Femur (tissue), 1 donor: Measurements from ENCODE around the gene BMX.

ENCODE experiments used
- DNase-seq: peaks from one replicate; pipeline ENCODE4 v3.0.0-alpha.2; 2017

BMX gene

DNA sequence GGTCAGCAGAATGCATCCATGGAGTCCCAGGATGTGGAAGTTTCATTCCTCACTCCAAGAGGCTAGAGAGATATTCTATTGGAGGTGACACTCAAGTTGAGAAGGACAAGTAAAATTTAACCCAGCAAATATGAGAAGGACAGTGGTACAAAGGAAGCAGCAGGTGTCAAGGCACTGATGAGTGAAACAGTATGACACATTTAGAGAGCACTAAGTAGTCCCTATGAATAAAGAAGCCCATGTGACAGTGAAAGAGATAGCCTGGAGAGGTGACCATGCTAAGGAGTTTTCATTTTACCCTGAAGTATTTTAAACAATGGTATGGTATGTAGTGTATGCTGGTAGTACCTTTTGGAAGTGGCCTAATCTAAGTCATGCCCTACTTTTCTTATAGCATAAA lies 9.2 kb downstream of the BMX start:
- no peak for DNase-seq

DNA sequence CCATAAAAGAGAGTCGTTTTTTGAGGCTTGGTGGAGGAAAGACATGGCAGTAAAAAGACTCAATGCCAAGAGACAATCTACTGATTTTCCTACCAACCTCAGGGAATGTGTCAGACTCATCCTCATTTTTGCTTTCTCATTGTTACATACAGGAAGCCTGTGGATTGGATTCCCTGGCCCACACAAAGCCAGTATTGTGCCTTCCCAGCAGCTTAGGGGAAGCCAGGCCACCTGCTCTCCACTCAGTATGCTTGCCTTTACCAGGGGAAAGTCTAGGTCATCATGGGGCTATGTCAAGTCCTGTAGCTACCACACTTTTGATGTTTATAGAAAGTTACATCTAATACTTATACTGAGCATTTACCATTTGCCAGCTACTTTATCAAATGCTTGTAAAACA lies 11.0 kb downstream of the BMX start:
- DNase-seq, result no peak

DNA sequence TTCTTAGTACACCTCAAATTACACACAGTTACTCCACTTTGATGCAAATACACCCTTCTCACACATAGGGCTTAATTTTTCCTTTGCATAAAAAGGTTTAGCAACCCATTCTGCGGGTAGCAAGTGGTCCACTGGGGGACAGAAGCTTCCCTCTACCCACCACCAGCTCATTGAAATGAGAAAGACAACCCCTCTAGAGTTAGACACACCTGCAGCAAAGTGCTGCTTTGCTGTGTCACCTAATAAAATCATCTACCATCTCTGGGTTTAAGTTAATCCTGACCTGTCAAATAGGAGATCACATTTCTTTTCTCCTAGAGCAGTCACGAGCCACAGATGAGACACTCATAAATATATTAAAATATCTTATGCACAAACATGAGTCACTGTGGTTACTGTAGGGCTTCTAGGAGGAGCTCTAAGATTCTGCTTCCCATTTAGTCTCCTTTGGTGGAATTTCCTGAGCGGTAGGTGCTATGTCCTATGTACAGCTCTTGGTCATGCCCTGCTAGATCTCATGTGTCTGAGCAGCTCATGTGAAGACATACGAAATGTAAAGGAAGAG lies 11.9 kb downstream of the BMX start:
- DNase-seq, result no peak

DNA sequence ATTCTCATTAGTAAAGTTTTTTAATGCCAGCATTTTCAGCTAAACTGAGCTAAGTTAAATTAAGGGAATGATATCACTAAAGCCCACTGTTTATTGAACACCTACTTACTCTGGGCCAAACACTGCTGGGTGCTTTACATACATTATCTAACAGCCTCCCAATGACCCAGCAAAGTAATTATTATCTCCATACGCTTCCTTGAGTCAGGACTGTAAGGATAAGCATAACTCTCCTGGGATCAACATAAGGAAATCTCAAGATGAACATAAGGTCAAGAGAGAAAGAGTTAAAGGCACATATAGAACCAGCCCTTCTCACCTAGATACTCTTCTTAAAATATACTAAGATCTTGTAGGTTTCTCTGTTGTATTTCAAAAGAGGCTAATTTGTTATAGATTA lies 13.7 kb downstream of the BMX start:
- no peak for DNase-seq

DNA sequence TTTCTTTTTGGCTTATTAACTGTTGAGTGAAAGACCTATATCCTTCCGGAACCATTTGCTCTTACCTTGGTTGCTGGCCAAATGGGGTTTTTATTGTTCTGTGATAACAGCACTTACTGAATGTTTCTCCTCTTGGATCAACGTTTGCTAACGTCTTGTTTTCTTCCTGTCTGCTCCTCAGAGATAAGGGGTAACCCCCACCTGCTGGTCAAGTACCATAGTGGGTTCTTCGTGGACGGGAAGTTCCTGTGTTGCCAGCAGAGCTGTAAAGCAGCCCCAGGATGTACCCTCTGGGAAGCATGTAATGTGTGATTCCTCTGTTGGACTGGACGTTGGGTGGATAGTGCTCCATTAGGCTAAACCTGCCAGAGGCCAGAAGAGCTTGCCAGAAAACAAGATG lies 15.3 kb downstream of the BMX start:
- DNase-seq, result no peak

DNA sequence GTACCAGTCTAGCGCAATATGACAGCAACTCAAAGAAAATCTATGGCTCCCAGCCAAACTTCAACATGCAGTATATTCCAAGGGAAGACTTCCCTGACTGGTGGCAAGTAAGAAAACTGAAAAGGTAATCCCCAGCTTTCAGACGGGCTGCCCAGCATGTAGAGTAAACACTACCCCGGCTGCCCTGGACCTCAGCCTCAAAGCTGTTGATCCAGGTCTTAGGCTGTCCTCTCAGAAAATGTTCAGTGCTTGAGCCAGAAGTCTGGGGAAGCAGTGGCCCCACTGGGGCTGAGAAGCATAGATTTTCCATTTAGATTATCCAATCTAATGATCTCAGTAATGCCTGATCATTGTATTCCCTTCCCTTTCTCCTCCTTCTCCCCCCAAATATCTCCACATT lies 21.9 kb downstream of the BMX start:
- no peak for DNase-seq

DNA sequence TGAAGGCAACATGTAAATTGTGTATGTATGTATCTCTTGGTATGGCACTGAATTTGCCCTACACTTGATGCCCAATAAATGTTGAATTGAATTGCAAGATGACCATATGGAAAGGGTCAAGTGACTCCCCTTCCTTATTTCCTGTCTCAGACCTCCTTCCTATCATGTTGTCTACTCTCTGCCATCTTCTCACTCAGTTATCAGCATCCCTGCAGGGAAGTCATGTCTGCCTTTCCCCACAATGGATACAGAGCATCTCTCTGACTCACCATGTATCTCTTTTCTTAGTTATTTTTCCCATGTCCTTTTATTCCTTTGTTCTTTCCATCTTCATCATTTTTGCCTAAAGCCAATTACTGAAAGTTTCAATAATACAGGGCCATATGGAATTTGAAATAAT lies 22.5 kb downstream of the BMX start:
- DNase-seq, result no peak

DNA sequence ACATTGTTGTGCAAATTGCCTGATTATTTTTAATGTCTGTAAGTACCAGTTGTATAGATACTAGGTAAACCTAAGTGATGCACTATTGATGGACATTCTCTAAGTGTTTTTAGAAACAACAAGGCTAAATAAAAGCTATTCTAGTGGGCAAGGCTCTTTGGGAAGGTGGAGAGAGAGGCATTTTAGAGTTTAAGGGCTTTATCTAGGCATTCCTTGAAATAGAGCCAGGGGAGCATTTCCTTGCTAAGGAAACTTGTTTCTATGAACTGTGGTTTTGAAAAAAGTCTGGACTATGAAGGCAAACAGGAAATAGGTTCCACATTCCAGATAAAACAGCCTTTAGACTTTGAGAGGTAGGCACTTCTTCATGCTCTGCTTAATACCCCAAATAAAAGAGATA lies 23.8 kb downstream of the BMX start:
- no peak for DNase-seq

DNA sequence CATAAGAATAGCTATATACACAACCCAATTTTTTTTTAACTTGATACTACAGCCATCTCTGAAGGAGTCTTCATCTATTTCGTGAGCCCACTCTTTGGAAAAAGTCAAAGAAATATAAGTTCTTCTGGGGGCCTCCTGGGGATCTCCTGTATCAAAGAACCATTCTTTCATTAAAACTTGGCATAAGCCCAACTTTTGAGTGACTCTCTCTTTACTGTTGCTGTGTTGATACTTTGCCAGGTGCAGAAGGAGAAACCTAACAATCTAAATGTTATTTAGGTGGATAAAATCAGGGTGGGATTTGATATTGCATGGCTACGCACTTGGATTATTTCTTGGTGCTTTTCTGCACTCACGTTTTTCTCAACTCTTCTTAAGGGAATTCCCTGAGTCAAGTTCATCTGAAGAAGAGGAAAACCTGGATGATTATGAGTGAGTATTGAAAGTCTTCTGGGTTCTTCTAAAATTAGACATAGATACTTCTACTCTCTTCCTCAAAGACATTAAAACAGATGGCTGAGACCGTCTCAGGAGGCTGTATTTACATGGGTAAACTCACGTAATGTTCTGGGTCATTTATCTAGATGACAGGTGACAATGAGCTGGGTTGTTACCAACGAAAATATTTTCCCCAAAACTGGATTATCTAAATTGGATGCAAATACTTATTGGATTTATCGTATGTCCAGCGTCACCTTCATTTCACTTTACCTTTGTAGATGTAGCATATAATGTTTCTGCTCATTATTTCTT lies 25.2 kb downstream of the BMX start:
- DNase-seq, result no peak

DNA sequence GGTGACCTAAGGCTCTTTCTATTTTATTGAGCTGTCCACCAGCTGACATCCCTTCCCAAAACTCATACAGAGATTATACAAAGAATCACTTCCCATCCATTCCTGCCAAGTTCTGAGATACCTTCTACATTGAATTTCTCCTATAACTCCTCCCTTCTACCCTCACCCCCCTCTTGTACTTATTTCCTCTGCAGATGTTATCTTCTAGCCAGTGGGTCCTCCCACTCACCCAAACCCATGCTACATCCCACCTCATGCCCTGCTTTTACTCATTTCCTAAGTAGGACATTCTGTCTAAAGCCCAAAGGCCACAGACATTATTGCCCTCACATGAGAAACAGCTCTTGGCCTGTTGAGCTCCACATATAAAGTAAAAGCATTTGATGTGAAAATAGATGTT lies 28.6 kb downstream of the BMX start:
- DNase-seq, result no peak

DNA sequence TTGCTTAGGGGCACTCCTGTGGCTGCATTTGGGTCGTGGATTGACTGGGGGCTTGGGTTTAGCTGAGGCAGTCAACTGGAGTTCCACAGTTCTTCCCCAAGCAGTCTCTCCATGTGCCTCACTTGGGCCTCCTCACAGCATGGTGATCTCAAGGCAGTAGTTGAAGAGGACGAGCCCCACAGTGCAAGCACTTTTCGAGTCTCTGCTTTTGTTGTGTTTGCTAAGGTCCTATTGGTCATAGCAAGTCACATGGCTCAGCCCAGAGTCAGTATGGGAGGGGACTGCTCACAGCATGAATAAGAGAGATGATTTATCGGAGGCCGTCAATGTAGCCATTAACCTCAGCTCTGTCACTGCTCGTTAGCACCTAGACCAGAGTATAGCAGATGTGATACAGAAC lies 29.7 kb downstream of the BMX start:
- DNase-seq, result no peak

DNA sequence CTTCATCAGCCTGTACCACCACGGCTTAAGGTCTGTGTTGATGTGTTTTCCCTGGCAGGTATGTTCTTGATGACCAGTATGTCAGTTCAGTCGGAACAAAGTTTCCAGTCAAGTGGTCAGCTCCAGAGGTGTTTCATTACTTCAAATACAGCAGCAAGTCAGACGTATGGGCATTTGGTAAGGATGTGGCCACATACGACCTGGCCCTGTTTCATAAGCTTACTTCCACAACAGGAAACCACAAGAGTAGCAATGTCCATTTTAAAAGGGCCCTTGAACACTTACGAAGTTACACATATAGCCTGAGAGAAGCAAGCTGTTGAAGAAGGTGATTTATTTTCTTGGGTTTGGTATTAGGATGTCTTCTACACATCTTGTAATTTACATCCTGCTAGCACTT lies 46.1 kb downstream of the BMX start:
- peak; percentile 19 for DNase-seq

DNA sequence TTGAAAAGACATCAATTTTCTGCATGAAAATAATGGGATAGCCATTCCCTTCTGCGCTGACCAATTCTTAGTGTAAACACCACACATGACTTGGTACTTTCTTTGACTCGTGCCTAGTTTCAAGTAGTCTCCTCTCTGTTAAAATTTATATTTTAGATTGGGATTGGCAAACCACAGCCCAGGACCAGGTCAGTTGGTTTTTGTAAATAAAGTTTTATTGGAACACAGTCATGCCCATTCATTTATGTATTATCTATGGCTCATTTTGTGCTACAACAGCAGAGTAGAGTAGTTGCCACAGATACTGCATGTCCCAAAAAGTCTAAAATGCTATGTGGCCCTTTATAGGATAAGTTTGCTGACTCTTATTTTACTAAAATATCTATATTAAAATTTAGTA lies 46.7 kb downstream of the BMX start:
- DNase-seq, result no peak

DNA sequence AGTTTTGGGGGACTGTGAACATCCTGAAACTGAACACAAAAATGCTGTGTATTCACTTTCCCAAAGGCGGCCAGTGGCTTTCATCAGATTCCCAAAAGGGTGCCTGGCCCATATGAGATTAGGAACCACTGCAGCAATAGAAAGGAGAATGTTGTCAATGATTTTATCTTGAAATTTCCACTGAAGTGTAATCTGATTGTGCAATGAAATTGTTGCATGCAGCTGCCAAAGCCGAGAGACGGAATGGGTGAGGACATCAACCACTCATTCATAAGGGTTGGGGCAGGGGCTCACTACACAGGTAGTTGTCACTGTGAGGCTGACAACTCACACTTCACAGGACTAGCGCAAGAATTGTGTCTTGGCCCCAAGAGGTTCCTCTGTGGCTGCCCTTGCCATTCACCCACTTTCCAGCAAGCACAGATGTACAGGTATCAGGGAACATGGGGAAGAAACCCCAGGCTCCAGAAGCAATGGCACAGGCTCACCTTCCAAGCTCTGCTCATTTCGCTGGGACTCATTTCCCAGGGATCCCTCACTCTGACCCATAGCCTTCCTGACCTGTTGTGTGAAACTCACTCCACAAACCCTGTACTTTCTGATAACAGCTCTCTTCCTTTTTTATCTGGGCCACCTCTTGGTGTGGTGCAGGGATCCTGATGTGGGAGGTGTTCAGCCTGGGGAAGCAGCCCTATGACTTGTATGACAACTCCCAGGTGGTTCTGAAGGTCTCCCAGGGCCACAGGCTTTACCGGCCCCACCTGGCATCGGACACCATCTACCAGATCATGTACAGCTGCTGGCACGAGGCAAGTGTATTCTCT lies 48.8 kb downstream of the BMX start:
- no peak for DNase-seq

DNA sequence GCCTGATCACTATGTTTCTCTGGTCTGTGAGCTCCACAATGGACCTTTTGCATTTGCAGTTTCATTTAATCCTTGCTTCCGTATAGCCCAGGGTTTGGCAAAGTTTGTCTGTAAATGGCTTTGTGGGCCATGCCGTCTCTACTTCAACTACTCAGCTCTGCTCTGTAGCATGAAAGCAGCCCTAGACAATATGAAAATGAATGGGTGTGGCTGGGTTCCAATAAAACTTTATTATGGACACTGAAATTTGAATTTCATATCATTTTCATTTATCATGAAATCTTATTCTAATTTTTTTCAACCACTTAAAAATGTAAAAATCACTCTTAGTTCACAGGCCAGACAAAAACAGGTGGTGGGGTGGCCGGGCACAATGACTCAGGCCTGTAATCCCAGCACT lies 58.6 kb downstream of the BMX start:
- DNase-seq, result no peak

DNA sequence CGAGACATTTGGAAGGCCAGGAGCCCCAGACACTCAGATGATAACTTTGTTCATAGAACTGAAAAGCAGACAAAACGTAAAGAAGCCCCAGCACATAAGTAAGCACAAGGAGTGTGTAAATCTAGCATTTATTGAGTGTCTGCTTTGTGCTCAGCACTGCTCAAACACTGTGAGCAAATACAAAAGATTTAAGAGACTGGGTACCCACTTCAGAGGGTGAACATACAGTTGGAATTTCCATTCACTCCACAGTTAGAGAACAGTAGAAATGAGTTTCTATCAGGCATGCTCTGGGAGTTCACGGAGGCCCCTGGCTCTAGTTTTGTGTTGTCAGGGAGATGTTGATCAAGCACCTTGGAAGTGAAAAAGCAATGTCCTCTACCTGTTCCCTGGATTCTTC lies 60.3 kb downstream of the BMX start:
- no peak for DNase-seq

DNA sequence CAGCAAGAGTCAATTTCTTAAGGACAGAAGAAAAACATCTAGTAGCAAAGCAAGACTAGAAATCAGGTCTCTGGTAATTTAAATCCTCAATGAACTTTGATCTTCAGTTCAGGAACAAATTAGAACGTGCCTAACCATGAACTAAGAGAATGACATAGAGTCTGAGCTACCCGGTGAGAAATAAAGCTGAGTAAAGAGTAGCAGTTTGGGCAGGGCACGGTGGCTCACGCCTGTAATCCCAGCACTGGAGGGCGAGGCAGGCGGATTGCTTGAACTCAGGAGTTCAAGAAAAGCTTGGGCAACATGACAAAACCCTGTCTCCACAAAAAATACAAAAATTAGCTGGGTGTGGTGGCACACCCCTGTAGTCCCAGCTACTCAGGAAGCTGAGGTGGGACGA lies 62.4 kb downstream of the BMX start:
- no peak for DNase-seq

DNA sequence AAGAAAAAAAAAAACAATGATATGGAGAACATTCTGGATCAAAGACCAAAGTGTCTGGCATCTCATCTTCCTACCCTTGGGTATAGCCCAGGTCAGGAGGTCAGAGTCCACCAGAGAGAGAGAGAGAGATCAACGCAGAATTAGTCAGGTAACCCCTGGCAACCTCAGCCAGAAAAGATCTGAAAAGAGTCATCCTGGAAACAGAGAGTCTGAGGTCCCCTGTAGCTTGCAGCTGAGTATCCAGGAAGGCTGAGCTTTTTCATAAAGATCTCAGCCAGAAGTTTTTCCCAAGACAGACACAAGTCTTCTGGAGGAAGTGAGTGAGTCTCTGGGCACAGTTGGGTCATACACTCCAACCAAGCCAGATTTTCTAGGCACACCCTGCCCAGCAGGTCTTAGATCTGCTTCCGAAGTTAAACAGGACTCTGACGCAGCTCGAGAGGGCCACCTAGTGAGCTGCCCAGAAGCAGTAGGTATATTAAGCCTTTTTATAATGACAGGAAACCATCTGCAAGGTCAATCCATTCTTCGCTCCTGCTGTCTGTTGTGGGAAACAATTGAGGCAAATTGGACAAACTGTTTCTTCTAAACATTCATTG lies 64.5 kb downstream of the BMX start:
- peak; percentile 65 for DNase-seq

DNA sequence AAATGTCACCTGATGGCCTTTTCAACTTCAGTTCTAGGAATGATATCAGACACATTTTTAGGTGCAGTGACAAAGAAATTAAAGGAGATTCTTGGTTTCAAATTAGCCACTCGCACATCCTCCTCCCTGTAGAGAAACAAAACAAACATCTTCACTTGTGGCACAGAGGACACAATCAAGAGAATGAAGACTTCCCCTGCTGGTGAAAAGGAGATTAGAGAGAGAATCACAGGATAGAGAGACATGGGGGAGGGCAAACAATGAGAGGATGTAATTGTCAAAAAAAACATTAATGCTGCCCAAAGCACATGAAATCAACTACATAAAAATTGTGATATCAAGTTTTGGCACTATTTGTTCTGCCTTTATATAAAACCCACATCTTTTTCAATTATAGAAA lies 65.6 kb downstream of the BMX start:
- DNase-seq, result no peak

DNA sequence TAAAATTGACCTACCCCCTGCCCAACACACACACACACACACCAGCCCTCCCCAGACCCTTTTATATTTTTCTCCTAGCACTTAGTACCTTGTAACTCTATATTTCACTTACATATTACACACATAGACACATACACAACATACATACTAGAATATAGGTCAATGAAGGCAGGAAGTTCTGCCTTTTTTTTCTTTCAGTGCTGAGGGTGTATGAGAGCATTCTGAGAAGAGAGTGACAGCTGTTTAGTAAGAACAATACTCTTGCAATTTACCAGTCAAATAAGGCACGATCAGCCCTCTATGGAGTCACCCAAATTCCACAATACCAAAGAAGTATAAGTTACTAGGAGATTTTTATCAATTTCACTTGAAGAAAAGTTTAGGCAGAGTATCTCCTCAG lies 66.7 kb downstream of the BMX start:
- no peak for DNase-seq

DNA sequence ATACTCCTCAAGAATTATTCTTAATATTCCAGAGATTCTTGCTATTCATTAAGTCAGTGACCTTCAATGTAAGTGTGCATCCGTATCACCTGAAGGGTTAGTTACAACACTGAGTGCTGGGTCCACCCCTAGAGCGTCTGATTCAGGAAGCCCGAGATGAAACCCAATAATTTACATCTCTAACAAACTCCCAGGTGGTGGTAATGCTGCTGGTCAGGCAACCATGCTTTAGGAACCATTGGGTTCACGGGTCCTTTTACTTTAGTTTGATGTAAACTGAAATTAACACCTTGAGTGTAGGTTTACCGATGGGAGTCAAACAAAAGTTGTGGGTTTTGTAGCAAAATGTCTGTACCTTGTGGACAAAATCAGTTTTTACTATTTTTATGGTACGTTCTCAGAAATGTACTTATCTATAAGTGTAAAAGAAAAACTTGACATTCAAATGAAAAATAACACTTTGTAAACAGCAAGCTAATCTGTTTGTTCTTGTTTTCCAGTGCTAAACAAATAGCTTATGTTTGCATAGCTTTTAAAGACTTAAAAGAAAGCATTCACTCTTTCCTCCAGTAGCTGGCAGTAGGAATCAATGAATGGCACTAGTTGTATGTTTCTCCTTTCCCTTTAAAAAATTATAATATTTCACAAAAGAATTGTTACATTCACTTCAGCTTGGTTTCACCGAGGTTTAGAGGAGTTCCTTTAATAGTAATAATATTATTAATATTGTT lies 67.4 kb downstream of the BMX start:
- DNase-seq, result no peak

DNA sequence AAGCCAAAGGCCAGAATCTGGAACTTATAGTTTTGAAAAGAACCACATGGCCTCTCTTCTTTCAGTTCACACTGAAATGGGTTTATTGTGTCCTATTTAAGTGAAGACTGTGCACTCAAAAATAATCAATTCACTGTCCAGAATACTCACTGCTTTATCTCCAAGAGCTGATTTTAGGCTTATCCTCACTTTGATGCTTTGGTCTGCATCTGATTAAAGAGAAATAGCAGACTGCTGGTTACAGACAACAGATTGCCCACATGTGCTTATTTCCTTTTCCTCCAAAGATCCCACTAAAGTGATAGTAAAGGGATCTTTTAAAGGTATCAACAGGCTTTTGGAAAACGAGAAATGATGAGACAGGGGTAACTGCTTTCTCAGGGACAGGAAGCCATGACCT lies 69.5 kb downstream of the BMX start:
- no peak for DNase-seq

DNA sequence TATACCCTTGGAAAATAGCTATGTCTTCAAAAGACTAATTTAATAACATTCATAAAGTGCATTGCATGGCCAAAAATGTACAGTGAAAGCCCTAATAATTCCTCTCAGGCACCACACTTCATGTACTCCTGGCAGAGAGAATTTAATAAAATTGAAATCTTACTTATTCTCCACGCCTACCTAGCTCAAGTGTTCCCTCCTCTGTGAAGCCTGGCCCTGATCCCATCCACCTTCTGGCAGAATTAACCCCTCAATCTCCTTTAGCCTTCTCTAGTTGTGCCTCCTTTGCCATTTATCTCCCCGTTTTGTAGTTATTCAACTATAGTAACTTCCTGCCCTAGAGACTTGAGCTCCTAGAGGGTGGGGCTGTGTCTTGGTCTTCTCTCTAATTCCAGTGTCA lies 73.4 kb downstream of the BMX start:
- DNase-seq, result no peak
